Activated T-cell treated with anti-CD3 and anti-CD28 coated beads, Interleukin-2, amount 50 U/mL, for 72 hours (primary cell): ENCODE measurements around the gene GRIK3. TPM values are rescaled to one million over a fixed set of nuclear protein-coding genes. Genes with fewer than 3 reads are reported as not detected.

Experiments
- ATAC-seq, 2 donors: fragments of 150-1000 bp; cut with Tn5 transposase; replicated peaks in 1 of 2; 2 replicates each; pipeline ENCODE4 v1.10.0; 2021; ENCODE audit warnings: moderate library complexity in 2 of 2, mild to moderate bottlenecking in 1 of 2
- DNase-seq, 2 donors: peaks; one replicate each; pipeline ENCODE4 v3.0.0; 2021 to 2022; ENCODE audit warnings: mixed read lengths in 1 of 2
- H3K27ac Mint-ChIP-seq: one replicate; pipeline ENCODE4 v1.8.0; 2022; ENCODE audit warnings: mild to moderate bottlenecking, moderate library complexity, mixed read lengths
- H3K27me3 Mint-ChIP-seq: one replicate; pipeline ENCODE4 v1.8.0; 2022; ENCODE audit warnings: low read depth, mixed read lengths
- H3K36me3 Mint-ChIP-seq, 2 donors: one replicate each; pipeline ENCODE4 v1.8.0; 2022; ENCODE audit warnings: mixed read lengths in 2 of 2, mild to moderate bottlenecking in 1 of 2; ENCODE audit not compliant: insufficient read depth in 2 of 2
- H3K4me1 Mint-ChIP-seq: one replicate; pipeline ENCODE4 v1.8.0; 2022; ENCODE audit warnings: low read depth, mixed read lengths
- H3K4me3 Mint-ChIP-seq, 2 donors: one replicate each; pipeline ENCODE4 v1.8.0; 2022; ENCODE audit warnings: mild to moderate bottlenecking in 2 of 2, mixed read lengths in 2 of 2, moderate library complexity in 2 of 2
- H3K9me3 Mint-ChIP-seq, 2 donors: one replicate each; pipeline ENCODE4 v1.8.0; 2022; ENCODE audit warnings: mixed read lengths in 2 of 2
- total RNA-seq, 2 donors: library from RNA; stranded (reverse); gene quantifications; one replicate each; pipeline ENCODE4 v1.2.3, GENCODE V29; 2022

The GRIK3 gene
- total RNA-seq, 2 donors from 2014 or later = not detected

- Mint-ChIP-seq H3K36me3 (no peaks in the 10 kb centered on the region), H3K4me3 (no peak overlapping the region), H3K4me1 (no peaks in the 10 kb centered on the region), H3K9me3 (no peaks in the 10 kb centered on the region), H3K27me3 (no peaks in the 10 kb centered on the region), H3K27ac (no peak overlapping the region)
- no peak for DNase-seq
- ATAC-seq = no peak
Measured at GRCh38 chr1:36843906-36844610, 190.3 kb downstream of the GRIK3 start.

GRCh38 chr1:36843027-36843426 lies 191.3 kb downstream of the GRIK3 start:
- Mint-ChIP-seq H3K27ac (no peak overlapping the region), H3K36me3 (no peaks in the 10 kb centered on the region), H3K4me1 (no peaks in the 10 kb centered on the region), H3K4me3 (no peak overlapping the region), H3K9me3 (no peaks in the 10 kb centered on the region), H3K27me3 (no peaks in the 10 kb centered on the region)
- no peak for DNase-seq
- ATAC-seq = no peak

GRCh38 chr1:36842448-36842847 lies 191.9 kb downstream of the GRIK3 start:
- no peaks in the 10 kb centered on the region for H3K36me3 Mint-ChIP-seq
- H3K27me3 Mint-ChIP-seq = peaks cover 2% of the 10 kb centered on the region
- ATAC-seq (no peak), DNase-seq (no peak)
- no peak overlapping the region for H3K4me3 Mint-ChIP-seq
- H3K27ac Mint-ChIP-seq = no peak overlapping the region
- H3K9me3 Mint-ChIP-seq = no peaks in the 10 kb centered on the region
- H3K4me1 Mint-ChIP-seq = no peaks in the 10 kb centered on the region

- no peak for ATAC-seq
- Mint-ChIP-seq H3K9me3 (no peaks in the 10 kb centered on the region), H3K27ac (no peak overlapping the region), H3K4me3 (no peak overlapping the region), H3K4me1 (no peaks in the 10 kb centered on the region), H3K36me3 (no peaks in the 10 kb centered on the region), H3K27me3 (peaks cover 10% of the 10 kb centered on the region)
- DNase-seq = no peak
Measured at GRCh38 chr1:36839485-36839884, 194.8 kb downstream of the GRIK3 start.

- H3K4me3 Mint-ChIP-seq = no peak overlapping the region
- H3K27me3 Mint-ChIP-seq = peaks cover 12% of the 10 kb centered on the region
- H3K4me1 Mint-ChIP-seq = no peaks in the 10 kb centered on the region
- no peak overlapping the region for H3K27ac Mint-ChIP-seq
- H3K36me3 Mint-ChIP-seq = no peaks in the 10 kb centered on the region
- ATAC-seq (no peak), DNase-seq (no peak)
- H3K9me3 Mint-ChIP-seq = no peaks in the 10 kb centered on the region
Measured at GRCh38 chr1:36838888-36839287, 195.4 kb downstream of the GRIK3 start.

GRCh38 chr1:36836916-36837315 lies 197.4 kb downstream of the GRIK3 start:
- no peak for DNase-seq
- peaks cover 17% of the 10 kb centered on the region for H3K27me3 Mint-ChIP-seq
- no peak for ATAC-seq
- H3K4me1 Mint-ChIP-seq = no peaks in the 10 kb centered on the region
- no peak overlapping the region for H3K4me3 Mint-ChIP-seq
- no peak overlapping the region for H3K27ac Mint-ChIP-seq
- no peaks in the 10 kb centered on the region for H3K9me3 Mint-ChIP-seq
- H3K36me3 Mint-ChIP-seq = no peaks in the 10 kb centered on the region

- Mint-ChIP-seq H3K27ac (no peak overlapping the region), H3K4me3 (no peak overlapping the region), H3K9me3 (no peaks in the 10 kb centered on the region), H3K36me3 (no peaks in the 10 kb centered on the region), H3K27me3 (peaks cover 17% of the 10 kb centered on the region), H3K4me1 (no peaks in the 10 kb centered on the region)
- DNase-seq = no peak
- ATAC-seq = no peak
Measured at GRCh38 chr1:36836196-36836883, 198.0 kb downstream of the GRIK3 start.

GRCh38 chr1:36835696-36836095 lies 198.6 kb downstream of the GRIK3 start:
- Mint-ChIP-seq H3K4me1 (no peaks in the 10 kb centered on the region), H3K4me3 (no peak overlapping the region), H3K9me3 (no peaks in the 10 kb centered on the region), H3K27ac (no peak overlapping the region), H3K36me3 (no peaks in the 10 kb centered on the region), H3K27me3 (peaks cover 17% of the 10 kb centered on the region)
- DNase-seq = no peak
- no peak for ATAC-seq

GRCh38 chr1:36835017-36835695 lies 199.2 kb downstream of the GRIK3 start:
- ATAC-seq (no peak), DNase-seq (no peak)
- peaks cover 17% of the 10 kb centered on the region for H3K27me3 Mint-ChIP-seq
- H3K4me1 Mint-ChIP-seq = no peaks in the 10 kb centered on the region
- H3K4me3 Mint-ChIP-seq = no peak overlapping the region
- H3K36me3 Mint-ChIP-seq = no peaks in the 10 kb centered on the region
- no peaks in the 10 kb centered on the region for H3K9me3 Mint-ChIP-seq
- H3K27ac Mint-ChIP-seq = no peak overlapping the region

- Mint-ChIP-seq H3K36me3 (no peaks in the 10 kb centered on the region), H3K4me1 (no peaks in the 10 kb centered on the region), H3K27me3 (peaks cover 17% of the 10 kb centered on the region), H3K9me3 (no peaks in the 10 kb centered on the region), H3K27ac (no peak overlapping the region), H3K4me3 (no peak overlapping the region)
- DNase-seq (no peak), ATAC-seq (no peak)
Measured at GRCh38 chr1:36834586-36834985, 199.7 kb downstream of the GRIK3 start.

- no peak overlapping the region for H3K27ac Mint-ChIP-seq
- peaks cover 7% of the 10 kb centered on the region for H3K27me3 Mint-ChIP-seq
- ATAC-seq (no peak), DNase-seq (no peak)
- no peak overlapping the region for H3K4me3 Mint-ChIP-seq
- no peaks in the 10 kb centered on the region for H3K36me3 Mint-ChIP-seq
- H3K9me3 Mint-ChIP-seq = no peaks in the 10 kb centered on the region
- H3K4me1 Mint-ChIP-seq = no peaks in the 10 kb centered on the region
Measured at GRCh38 chr1:36831186-36831810, 203.0 kb downstream of the GRIK3 start.

- H3K4me1 Mint-ChIP-seq = no peaks in the 10 kb centered on the region
- ATAC-seq (no peak), DNase-seq (no peak)
- peaks cover 7% of the 10 kb centered on the region for H3K27me3 Mint-ChIP-seq
- no peak overlapping the region for H3K4me3 Mint-ChIP-seq
- no peak overlapping the region for H3K27ac Mint-ChIP-seq
- H3K36me3 Mint-ChIP-seq = no peaks in the 10 kb centered on the region
- no peaks in the 10 kb centered on the region for H3K9me3 Mint-ChIP-seq
Measured at GRCh38 chr1:36829961-36830360, 204.4 kb downstream of the GRIK3 start.

- no peaks in the 10 kb centered on the region for H3K9me3 Mint-ChIP-seq
- no peaks in the 10 kb centered on the region for H3K4me1 Mint-ChIP-seq
- no peak overlapping the region for H3K4me3 Mint-ChIP-seq
Measured at GRCh38 chr1:36829066-36829465, 205.2 kb downstream of the GRIK3 start.

More at GRCh38 chr1:36829066-36829465, 205.2 kb downstream of the GRIK3 start:
- ATAC-seq (no peak), DNase-seq (no peak)
- Mint-ChIP-seq H3K27me3 (peaks cover 7% of the 10 kb centered on the region), H3K27ac (no peak overlapping the region), H3K36me3 (no peaks in the 10 kb centered on the region)
